Right cardiac atrium (tissue), 5 donors: Measurements from ENCODE around the gene AGBL3. TPM values are rescaled to one million over a fixed set of nuclear protein-coding genes. Genes with fewer than 3 reads are reported as not detected.
A peak's percentile ranks its signal among the peaks of the same experiment; 100 is the strongest.

Experiments used
- ATAC-seq, 2 donors: fragments of 200-7000 bp; cut with Tn5 transposase; one replicate each; pipeline versions ENCODE4 v1.8.0 to v1.9.1; 2020; ENCODE audit warnings: moderate library complexity in 2 of 2, mild to moderate bottlenecking in 1 of 2
- DNase-seq, 3 donors: peaks; one replicate each; pipeline ENCODE4 v3.0.0-alpha.2; 2020
- H3K27ac ChIP-seq: one replicate; pipeline ENCODE4 v1.5.1; 2013; ENCODE audit warnings: mild to moderate bottlenecking, low read length, control low read depth, moderate library complexity
- H3K27me3 ChIP-seq: one replicate; pipeline ENCODE4 v1.6.1; 2013; ENCODE audit not compliant: control insufficient read depth, insufficient read depth
- H3K4me1 ChIP-seq: one replicate; pipeline ENCODE4 v1.6.1; 2013; ENCODE audit warnings: low read length; ENCODE audit not compliant: control insufficient read depth, insufficient read depth
- H3K4me3 ChIP-seq: one replicate; pipeline ENCODE4 v1.5.1; 2013; ENCODE audit warnings: low read length, control low read depth
- H3K9me3 ChIP-seq: one replicate; pipeline ENCODE4 v1.6.1; 2013; ENCODE audit warnings: low read length; ENCODE audit not compliant: control insufficient read depth
- WGBS: extraction: QIAGEN DNeasy Blood & Tissue Kit; methylation state at CpG from one replicate; pipeline ENCODE4 v1.1.7; 2013; 5-methylcytosine and 5-hydroxymethylcytosine counted together
- intact Hi-C, 4 donors: fragments of 100-400 bp; cut with DNase I; formaldehyde crosslinking; loops; one replicate each; pipeline versions ENCODE4 v1.11.0 to v1.14.0; 2022 to 2023
- polyA plus RNA-seq: library from polyadenylated mRNA; stranded (reverse); fragments of 200-250 nt; gene quantifications from one replicate; pipeline ENCODE4 v1.2.3, GENCODE V29; 2013
- total RNA-seq, 4 donors: library from RNA; stranded (reverse); fragmentation: NEBNext Ultra II Directional; extraction: Animal tissue kit (Norgen Biotek cat#: 25700); gene quantifications; one replicate each; pipeline ENCODE4 v1.2.1, GENCODE V29; 2021
- donor health status: healthy with polysubstance abuse.
- donor health status: DM: no; HTN: yes; CAD: no.
- donor health status: DM: no; HTN: no; CAD: no.
- donor health status: DM: no; HTN: yes; CAD: no; lungs with severe emphysema.
- donor health status: DM: yes; HTN: yes; CAD: no.

The AGBL3 gene
- total and polyA plus RNA-seq, 5 donors: 0.81 to 3.4 (median 1.8) TPM

DNA sequence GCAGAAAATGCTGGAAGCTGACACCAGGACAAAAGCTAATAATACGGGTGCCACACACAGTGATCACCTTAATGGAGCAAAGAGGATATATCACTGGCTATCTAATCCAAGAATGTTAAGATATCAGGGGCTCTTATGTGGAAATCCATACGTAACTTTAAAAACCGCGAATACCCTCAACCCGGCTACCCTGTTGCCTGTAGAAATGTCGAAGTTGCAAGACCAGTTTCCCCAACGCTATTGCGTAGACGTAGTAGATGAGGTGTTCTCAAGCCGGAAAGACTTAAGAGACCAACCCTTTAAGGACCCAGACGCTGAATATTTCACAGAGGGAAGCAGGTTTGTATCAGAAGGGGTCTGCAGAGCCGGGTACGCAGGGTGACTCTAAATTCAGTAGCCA, 192.1 kb downstream of the AGBL3 start:
- no peaks in the 10 kb centered on the region for H3K27me3 ChIP-seq
- no peak for DNase-seq
- intact Hi-C loops: no loop called here
- no peaks in the 10 kb centered on the region for H3K4me1 ChIP-seq
- H3K4me3 ChIP-seq: no peak overlapping the region
- H3K9me3 ChIP-seq: peaks cover 4% of the 10 kb centered on the region
- no peak overlapping the region for H3K27ac ChIP-seq
- ATAC-seq: no peak
- 90% methylated on average over 13 of the region's 13 CpGs for WGBS

DNA sequence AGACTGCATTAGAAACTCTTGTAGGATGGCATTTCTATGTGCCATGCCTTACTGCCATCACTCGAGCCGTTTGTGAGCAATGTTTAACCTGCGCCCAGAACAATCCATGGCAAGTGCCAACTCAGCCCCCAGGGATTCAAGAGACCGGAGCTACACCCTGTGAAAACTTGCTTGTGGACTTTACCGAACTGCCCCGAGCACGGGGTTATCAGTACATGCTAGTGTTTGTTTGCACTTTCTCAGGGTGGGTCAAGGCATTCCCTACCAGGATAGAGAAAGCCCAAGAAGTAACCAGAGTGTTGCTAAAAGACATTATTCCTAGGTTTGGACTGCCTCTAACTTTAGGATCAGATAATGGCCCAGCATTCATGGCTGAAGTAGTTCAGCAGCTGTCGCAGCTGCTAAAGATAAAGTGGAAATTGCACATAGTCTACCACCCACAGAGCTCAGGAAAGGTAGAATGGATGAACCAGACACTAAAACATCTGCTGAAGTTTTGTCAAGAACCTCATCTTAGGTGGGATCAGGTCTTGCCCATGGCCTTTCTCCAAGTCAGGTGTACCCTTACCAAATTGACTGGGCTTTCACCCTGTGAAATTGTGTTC, 193.1 kb downstream of the AGBL3 start:
- DNase-seq (no peak), ATAC-seq (peak in 1 of 2 donors; percentile 64)
- peaks cover 4% of the 10 kb centered on the region for H3K9me3 ChIP-seq
- WGBS: 90% methylated on average over 8 of the region's 8 CpGs
- H3K27ac ChIP-seq: no peak overlapping the region
- intact Hi-C loops: no loop called here
- H3K4me3 ChIP-seq: no peak overlapping the region
- no peaks in the 10 kb centered on the region for H3K27me3 ChIP-seq
- no peaks in the 10 kb centered on the region for H3K4me1 ChIP-seq

DNA sequence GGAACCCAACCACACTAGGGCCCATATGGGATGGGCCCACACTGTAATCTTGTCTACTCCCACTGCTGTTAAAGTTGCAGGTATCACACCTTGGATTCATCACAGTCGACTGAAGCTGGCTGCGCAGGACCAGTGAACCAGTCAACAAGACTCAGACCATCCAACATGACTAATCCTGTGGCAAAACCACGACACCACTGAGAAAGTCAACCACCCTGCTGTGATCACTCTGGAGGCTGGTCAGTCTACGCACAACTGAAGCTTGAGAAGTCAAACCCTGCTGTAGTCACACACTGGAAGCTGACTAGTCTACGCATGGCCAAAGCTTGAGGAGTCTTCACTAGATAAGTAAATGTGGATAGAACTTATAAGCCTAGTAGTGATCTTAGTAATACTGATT, 193.8 kb downstream of the AGBL3 start:
- intact Hi-C loops: no loop called here
- no peaks in the 10 kb centered on the region for H3K27me3 ChIP-seq
- 96% methylated on average over 5 of the region's 5 CpGs for WGBS
- H3K4me1 ChIP-seq: no peaks in the 10 kb centered on the region
- ATAC-seq (no peak), DNase-seq (no peak)
- peaks cover 4% of the 10 kb centered on the region for H3K9me3 ChIP-seq
- H3K4me3 ChIP-seq: no peak overlapping the region
- H3K27ac ChIP-seq: no peak overlapping the region

DNA sequence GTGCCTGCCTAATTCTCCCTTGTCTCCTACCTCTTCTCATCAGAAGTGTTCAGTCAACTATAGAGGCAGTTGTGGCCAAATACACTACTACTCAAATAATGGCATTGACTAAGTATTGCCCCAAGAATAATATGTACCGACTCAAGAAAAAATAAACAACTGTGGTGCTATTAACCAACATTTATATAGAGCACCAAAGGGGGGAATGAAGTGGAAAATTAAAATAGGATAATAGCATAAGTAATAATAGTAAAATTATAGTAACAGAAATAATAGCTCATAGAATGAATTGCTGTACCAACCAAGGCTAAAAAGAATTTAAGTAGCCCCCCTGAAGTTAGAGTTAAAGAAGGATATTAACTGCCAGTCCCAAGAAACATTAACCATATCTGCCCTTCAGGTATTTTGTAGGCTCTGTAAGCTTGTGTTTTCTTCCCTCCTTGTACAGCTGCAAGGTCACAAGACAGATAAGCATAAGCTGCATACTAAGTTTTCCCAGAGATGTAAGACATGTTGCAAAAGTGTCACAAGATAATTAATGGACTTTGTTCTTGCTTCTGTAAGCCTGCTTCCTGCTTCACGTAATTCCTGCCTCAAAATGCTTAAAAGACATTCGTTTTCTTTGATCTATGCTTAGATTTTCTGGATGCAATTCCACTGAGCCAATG, 195.1 kb downstream of the AGBL3 start:
- peaks cover 4% of the 10 kb centered on the region for H3K9me3 ChIP-seq
- no peaks in the 10 kb centered on the region for H3K27me3 ChIP-seq
- 95% methylated on average over 3 of the region's 3 CpGs for WGBS
- no peak overlapping the region for H3K4me3 ChIP-seq
- ATAC-seq: no peak
- intact Hi-C loops: no loop called here
- no peak for DNase-seq
- H3K27ac ChIP-seq: no peak overlapping the region
- H3K4me1 ChIP-seq: no peaks in the 10 kb centered on the region

DNA sequence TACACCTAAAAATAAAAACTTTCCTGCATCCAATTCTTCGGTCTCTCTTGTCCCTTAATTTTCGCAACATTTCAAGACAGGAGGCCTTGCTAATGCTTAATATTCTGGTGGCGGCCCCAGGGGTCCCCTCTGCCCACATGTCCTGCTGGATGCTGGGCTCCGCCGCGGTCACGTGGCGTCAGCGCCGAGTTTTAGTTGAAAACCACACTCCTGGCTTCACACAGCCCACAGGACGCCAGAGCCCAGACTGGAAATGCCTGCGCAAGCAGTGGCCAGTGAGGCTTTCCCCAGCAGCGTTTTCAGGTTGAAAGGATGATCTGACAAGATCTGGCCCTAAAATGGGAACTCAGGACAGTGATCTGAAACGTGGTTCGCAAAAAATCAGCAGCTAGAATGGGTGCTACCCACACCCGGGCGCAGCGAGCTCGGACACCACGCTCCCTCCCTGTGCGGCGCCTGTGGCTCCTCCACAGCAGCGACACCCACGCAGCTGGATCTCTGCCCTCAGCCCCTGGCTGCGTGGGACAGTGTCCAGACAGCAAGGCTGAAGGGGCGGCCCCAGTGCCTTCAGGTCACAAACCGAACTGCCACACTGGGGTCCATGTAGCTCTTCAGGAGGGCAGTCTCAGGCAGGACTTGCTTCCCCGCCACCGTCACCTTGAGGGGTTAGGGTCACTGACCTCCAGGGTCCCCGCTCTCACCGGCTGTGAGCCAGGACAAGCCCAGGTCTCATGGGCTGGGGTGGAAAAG, 195.8 kb downstream of the AGBL3 start:
- Histone ChIP-seq H3K4me1 (no peaks in the 10 kb centered on the region), H3K4me3 (no peak overlapping the region), H3K27me3 (no peaks in the 10 kb centered on the region), H3K27ac (no peak overlapping the region), H3K9me3 (peaks cover 4% of the 10 kb centered on the region)
- 97% methylated on average over 31 of the region's 31 CpGs for WGBS
- peak in 1 of 3 donors; percentile 6 for DNase-seq
- intact Hi-C loops: no loop called here
- ATAC-seq: no peak

DNA sequence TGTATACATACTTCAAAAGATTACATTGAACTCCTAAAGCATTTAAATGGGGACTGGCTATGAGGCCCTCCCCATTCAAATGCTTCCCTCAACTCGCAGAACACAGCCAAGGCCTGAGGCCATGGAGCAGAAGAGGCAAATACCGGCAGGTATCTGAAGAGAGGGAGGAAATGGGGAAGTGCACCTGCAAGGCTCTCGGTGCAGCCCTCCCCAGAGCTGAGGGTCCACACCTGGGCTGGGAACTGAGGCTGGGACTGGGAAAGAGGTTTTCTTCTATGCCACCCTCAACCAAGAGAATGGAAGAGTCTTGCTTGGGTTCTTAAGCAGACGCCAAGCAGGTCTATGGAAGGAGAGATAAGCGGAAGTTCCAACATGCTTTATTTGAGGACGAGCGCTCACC, 197.2 kb downstream of the AGBL3 start:
- Histone ChIP-seq H3K9me3 (peaks cover 4% of the 10 kb centered on the region), H3K4me3 (no peak overlapping the region), H3K27ac (no peak overlapping the region), H3K4me1 (no peaks in the 10 kb centered on the region), H3K27me3 (no peaks in the 10 kb centered on the region)
- intact Hi-C loops: no loop called here
- ATAC-seq (no peak), DNase-seq (peak in 1 of 3 donors; percentile 4)
- WGBS: 98% methylated on average over 7 of the region's 7 CpGs

DNA sequence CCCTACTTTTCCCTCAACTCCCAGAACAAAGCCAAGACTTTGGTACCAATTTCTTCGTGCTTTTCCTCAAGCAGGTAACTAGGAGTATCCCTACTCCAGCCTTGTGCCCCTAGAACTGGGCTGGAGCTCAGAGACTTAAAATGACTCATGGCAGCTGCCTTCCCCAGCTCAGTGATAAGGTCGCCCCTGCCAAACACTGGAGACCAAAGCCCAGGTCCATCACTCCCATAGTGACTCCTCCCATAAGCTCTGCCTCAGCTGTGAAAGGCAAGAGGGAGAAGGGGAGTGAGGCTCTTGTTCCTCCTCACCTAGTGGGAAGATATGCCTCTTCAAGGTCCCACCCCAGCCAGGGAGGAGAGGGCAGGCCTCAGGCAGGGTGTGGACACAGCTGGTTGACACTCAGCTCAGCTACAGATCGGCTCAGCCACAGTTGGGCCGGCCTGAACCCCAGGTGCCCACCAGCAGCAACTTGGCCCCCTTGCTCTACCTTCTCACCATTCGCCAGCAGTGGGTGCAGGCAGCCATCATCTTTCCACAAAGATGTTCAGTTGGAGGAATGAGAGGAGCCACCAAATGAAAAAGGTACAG, 198.0 kb downstream of the AGBL3 start:
- peaks cover 4% of the 10 kb centered on the region for H3K9me3 ChIP-seq
- no peak for ATAC-seq
- H3K27me3 ChIP-seq: no peaks in the 10 kb centered on the region
- intact Hi-C loops: no loop called here
- WGBS: 97% methylated on average over 5 of the region's 5 CpGs
- no peaks in the 10 kb centered on the region for H3K4me1 ChIP-seq
- no peak overlapping the region for H3K27ac ChIP-seq
- DNase-seq: peak in 1 of 3 donors; percentile 19
- H3K4me3 ChIP-seq: no peak overlapping the region

Other genes with a start within 250 kb of the AGBL3 start
- 100 to 1,000 TPM; 127 to 214 (median 137) TPM for gene CALD1, start 206.9 kb upstream of the AGBL3 start, total RNA-seq
- 93.9 TPM for gene CALD1, start 206.9 kb upstream of the AGBL3 start, polyA plus RNA-seq
- gene TMEM140, start 161.6 kb downstream of the AGBL3 start, total RNA-seq: 10 to 100 TPM in 2 of 4 donors, 1 to 10 TPM in 2; 6.3 to 13.0 (median 9.9) TPM
- gene TMEM140, start 161.6 kb downstream of the AGBL3 start, polyA plus RNA-seq: 13.3 TPM
- gene CYREN, start 184.2 kb downstream of the AGBL3 start, total RNA-seq: 10 to 100 TPM; 31.8 to 40.5 (median 33.3) TPM
- 27.7 TPM for gene CYREN, start 184.2 kb downstream of the AGBL3 start, polyA plus RNA-seq
- gene WDR91, start 225.0 kb downstream of the AGBL3 start, total RNA-seq: 10 to 100 TPM in 2 of 4 donors, 1 to 10 TPM in 2; 6.8 to 11.1 (median 9.7) TPM
- gene WDR91, start 225.0 kb downstream of the AGBL3 start, polyA plus RNA-seq: 4.0 TPM
- not detected for gene STRA8, start 247.3 kb downstream of the AGBL3 start, total RNA-seq
- gene STRA8, start 247.3 kb downstream of the AGBL3 start, polyA plus RNA-seq: not detected